Astrocyte of the cerebellum (primary cell): ENCODE measurements around the gene VSTM4.

Experiments used
- DNase-seq: peaks from one replicate; pipeline ENCODE4 v3.0.0-alpha.2; 2011; ENCODE audit warnings: low read depth
- H3K4me3 ChIP-seq: 2 replicates; pipeline ENCODE4 v1.5.1; 2011; ENCODE audit warnings: mild to moderate bottlenecking, low read depth, low read length, moderate library complexity
- in situ Hi-C: cut with HindIII; loops from 2 replicates; pipeline ENCODE4 v1.10.0; 2017; ENCODE audit warnings: low sequenced_read_pairs
- TF ChIP-seq, protein P1 (sequence below): IDR thresholded peaks from 2 replicates; pipeline ENCODE4 v1.5.1; 2012; ENCODE audit warnings: low read length, low read depth, moderate library complexity, mild to moderate bottlenecking; ENCODE audit errors: missing control alignments

Gene VSTM4

GRCh38 chr10:49044293-49045193, 70.8 kb downstream of the VSTM4 start:
- H3K4me3 ChIP-seq, result no peak overlapping the region
- TF ChIP-seq, protein P1, sequence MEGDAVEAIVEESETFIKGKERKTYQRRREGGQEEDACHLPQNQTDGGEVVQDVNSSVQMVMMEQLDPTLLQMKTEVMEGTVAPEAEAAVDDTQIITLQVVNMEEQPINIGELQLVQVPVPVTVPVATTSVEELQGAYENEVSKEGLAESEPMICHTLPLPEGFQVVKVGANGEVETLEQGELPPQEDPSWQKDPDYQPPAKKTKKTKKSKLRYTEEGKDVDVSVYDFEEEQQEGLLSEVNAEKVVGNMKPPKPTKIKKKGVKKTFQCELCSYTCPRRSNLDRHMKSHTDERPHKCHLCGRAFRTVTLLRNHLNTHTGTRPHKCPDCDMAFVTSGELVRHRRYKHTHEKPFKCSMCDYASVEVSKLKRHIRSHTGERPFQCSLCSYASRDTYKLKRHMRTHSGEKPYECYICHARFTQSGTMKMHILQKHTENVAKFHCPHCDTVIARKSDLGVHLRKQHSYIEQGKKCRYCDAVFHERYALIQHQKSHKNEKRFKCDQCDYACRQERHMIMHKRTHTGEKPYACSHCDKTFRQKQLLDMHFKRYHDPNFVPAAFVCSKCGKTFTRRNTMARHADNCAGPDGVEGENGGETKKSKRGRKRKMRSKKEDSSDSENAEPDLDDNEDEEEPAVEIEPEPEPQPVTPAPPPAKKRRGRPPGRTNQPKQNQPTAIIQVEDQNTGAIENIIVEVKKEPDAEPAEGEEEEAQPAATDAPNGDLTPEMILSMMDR, result no peak
- in situ Hi-C loops, result no loop called here
- no peak for DNase-seq

DNA sequence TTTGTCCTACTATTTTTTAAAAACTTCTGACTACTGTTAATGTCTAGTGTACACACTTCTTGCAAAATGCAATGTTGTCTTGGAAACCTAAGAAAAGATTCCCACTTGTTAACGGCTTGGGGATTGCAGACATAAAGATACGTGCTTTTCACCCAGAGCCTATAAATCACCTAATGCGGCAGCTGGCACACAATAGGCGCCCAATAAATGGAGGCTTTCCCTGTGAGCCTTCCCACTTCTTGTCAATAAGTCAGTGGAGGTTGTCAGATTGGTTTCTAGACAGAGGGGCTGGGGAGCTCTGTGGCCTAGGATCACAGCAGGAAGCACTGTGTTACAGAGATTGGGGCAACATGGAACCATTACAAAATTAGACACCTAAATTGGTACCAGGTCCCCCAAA, 74.7 kb downstream of the VSTM4 start:
- no peak for DNase-seq
- no peak overlapping the region for H3K4me3 ChIP-seq
- in situ Hi-C loops, result no loop called here
- TF ChIP-seq, protein P1, result no peak

DNA sequence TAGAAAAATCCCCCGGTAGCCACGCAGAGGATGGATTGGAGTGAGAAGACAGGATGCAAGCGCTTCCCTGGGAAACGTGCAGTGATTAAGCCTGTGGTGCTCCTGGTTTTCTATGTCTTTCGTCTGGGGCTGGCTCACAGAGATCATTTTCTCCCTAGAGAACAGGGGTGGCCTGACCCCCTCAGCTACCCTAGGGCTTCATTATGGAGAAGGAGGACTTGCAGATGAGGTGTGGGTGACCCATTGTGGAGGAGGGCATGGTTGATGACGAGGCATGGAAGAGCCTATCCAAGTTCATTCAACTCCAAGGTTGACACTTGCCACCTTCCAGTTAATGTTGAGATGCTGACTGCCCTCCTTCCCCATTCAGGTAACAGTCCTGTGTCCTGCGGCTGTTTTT, 75.9 kb downstream of the VSTM4 start:
- no peak for DNase-seq
- no peak overlapping the region for H3K4me3 ChIP-seq

DNA sequence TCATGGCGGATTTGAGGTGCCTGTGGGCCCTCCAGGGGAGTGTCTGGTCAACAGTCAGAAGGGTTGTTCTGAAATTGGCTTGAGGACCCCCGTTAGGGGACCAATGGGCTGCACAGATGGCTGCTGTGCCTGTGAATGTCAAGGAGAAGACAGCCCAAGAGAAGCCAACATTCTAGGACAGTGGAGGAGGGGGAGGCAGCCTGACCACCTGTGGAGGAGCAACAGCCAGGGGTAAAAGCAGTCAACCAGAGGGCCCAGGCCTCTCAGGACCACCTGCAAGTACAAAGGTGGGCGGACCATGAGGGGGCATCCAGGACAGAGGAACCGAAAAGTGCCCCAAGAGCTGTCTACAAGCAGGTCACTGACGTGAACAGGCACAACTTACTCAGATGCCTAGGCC, 76.6 kb downstream of the VSTM4 start:
- H3K4me3 ChIP-seq, result no peak overlapping the region
- DNase-seq, result no peak
- TF ChIP-seq, protein P1, result no peak
- in situ Hi-C loops, result no loop called here

More for the DNA sequence above, 75.9 kb downstream of the VSTM4 start:
- TF ChIP-seq, protein P1, result no peak
- in situ Hi-C loops, result no loop called here

GRCh38 chr10:49037187-49037586, 78.1 kb downstream of the VSTM4 start:
- peak; percentile 36 for DNase-seq
- TF ChIP-seq, protein P1, result no peak
- in situ Hi-C loops, result no loop called here
- H3K4me3 ChIP-seq, result no peak overlapping the region

DNA sequence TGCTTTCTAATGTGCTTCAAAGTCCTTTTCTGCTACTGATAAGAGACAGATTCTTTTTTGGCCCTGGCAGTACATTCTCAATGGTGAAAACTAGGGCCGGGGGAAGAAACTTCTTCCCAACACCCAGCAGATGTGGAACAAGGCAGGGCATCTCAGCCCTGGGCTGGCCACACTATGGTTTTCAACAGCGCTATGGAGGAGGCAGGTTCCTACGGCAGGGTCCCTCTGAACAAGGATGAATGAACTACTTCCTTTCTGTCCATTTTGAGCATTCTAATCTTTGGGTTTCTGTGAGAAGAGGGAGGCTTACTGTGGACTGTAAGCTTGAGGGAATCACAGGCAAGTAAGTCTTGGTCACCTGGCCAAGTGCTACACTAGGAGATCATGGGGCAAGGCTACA, 78.7 kb downstream of the VSTM4 start:
- TF ChIP-seq, protein P1, result no peak
- in situ Hi-C loops, result no loop called here
- DNase-seq, result no peak
- no peak overlapping the region for H3K4me3 ChIP-seq
